Measurements from ENCODE around the gene CCDC34.
"Not testable (repeated sequence)": the region's sequence is repeated elsewhere in the genome, so short reads cannot be mapped to it uniquely, and the experiment has no call there.

DNA sequence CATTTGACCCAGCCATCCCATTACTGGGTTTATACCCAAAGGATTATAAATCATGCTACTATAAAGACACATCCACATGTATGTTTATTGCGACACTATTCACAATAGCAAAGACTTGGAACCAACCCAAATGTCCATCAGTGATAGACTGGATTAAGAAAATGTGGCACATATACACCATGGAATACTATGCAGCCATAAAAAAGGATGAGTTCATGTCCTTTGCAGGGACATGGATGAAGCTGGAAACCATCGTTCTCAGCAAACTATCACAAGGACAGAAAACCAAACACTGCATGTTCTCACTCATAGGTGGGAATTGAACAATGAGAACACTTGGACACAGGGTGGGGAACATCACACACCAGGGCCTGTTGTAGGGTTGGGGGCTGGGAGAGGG, 36.0 kb downstream of the CCDC34 start:
- not testable (repeated sequence) for TF ChIP-seq EP300, POLR2AphosphoS5 (IDR thresholded peaks at IDR 0.05)

Data from stomach (tissue), 4 donors.